ENCODE measurements around the gene ZNF474. TPM values are rescaled to one million over a fixed set of nuclear protein-coding genes. Genes with fewer than 3 reads are reported as not detected.

The ZNF474 gene
- total RNA-seq, 1 experiment from 2014 or later, result not detected

DNA sequence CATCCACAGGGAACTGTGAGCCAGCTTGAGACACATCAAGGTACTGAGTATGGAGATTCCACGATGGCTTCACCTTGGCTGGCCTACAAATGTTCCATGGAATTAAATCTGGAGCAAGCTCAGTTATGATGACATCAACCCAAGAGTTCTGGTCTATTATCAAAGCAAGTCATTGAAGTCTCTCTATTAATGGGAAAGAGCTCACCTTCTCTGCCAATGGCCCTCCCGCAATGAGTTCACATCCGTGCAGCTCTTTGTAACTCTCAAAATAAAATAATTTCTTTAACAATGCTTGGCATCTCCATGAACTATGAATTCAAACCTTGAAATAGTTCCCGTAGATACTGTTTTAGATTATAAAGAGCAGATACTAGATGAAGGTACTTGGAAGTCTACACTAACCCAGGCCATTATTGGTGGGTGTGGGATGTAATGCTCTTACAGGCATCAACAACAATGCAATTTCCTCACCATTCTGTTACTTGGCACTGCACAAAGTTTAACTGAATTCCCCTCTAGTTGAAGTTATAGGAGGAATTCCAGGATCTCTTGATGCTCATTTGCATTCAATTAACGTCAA lies 55.4 kb downstream of the ZNF474 start (continued):
- TF ChIP-seq, protein P1, sequence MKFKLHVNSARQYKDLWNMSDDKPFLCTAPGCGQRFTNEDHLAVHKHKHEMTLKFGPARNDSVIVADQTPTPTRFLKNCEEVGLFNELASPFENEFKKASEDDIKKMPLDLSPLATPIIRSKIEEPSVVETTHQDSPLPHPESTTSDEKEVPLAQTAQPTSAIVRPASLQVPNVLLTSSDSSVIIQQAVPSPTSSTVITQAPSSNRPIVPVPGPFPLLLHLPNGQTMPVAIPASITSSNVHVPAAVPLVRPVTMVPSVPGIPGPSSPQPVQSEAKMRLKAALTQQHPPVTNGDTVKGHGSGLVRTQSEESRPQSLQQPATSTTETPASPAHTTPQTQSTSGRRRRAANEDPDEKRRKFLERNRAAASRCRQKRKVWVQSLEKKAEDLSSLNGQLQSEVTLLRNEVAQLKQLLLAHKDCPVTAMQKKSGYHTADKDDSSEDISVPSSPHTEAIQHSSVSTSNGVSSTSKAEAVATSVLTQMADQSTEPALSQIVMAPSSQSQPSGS (CRISPR knock-in tag; IDR thresholded peaks at IDR 0.05; ENCODE audit: borderline replicate concordance, low read depth), result no peak
- TF ChIP-seq, protein P2, sequence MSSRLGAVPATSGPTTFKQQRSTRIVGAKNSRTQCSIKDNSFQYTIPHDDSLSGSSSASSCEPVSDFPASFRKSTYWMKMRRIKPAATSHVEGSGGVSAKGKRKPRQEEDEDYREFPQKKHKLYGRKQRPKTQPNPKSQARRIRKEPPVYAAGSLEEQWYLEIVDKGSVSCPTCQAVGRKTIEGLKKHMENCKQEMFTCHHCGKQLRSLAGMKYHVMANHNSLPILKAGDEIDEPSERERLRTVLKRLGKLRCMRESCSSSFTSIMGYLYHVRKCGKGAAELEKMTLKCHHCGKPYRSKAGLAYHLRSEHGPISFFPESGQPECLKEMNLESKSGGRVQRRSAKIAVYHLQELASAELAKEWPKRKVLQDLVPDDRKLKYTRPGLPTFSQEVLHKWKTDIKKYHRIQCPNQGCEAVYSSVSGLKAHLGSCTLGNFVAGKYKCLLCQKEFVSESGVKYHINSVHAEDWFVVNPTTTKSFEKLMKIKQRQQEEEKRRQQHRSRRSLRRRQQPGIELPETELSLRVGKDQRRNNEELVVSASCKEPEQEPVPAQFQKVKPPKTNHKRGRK (CRISPR knock-in tag; IDR thresholded peaks at IDR 0.05; ENCODE audit: borderline replicate concordance), result no peak
- TF ChIP-seq, protein P3, sequence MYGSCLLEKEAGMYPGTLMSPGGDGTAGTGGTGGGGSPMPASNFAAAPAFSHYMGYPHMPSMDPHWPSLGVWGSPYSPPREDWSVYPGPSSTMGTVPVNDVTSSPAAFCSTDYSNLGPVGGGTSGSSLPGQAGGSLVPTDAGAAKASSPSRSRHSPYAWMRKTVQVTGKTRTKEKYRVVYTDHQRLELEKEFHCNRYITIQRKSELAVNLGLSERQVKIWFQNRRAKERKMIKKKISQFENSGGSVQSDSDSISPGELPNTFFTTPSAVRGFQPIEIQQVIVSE (CRISPR knock-in tag; IDR thresholded peaks at IDR 0.05; ENCODE audit: borderline replicate concordance), result no peak
- TF ChIP-seq, protein P4, sequence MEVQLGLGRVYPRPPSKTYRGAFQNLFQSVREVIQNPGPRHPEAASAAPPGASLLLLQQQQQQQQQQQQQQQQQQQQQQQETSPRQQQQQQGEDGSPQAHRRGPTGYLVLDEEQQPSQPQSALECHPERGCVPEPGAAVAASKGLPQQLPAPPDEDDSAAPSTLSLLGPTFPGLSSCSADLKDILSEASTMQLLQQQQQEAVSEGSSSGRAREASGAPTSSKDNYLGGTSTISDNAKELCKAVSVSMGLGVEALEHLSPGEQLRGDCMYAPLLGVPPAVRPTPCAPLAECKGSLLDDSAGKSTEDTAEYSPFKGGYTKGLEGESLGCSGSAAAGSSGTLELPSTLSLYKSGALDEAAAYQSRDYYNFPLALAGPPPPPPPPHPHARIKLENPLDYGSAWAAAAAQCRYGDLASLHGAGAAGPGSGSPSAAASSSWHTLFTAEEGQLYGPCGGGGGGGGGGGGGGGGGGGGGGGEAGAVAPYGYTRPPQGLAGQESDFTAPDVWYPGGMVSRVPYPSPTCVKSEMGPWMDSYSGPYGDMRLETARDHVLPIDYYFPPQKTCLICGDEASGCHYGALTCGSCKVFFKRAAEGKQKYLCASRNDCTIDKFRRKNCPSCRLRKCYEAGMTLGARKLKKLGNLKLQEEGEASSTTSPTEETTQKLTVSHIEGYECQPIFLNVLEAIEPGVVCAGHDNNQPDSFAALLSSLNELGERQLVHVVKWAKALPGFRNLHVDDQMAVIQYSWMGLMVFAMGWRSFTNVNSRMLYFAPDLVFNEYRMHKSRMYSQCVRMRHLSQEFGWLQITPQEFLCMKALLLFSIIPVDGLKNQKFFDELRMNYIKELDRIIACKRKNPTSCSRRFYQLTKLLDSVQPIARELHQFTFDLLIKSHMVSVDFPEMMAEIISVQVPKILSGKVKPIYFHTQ (CRISPR knock-in tag; IDR thresholded peaks at IDR 0.05), result no peak
- no peak for TF ChIP-seq NFATC4 (CRISPR knock-in tag; IDR thresholded peaks at IDR 0.05)
- TF ChIP-seq EMX1 (CRISPR knock-in tag; IDR thresholded peaks at IDR 0.05), result no peak
- TF ChIP-seq, protein P5, sequence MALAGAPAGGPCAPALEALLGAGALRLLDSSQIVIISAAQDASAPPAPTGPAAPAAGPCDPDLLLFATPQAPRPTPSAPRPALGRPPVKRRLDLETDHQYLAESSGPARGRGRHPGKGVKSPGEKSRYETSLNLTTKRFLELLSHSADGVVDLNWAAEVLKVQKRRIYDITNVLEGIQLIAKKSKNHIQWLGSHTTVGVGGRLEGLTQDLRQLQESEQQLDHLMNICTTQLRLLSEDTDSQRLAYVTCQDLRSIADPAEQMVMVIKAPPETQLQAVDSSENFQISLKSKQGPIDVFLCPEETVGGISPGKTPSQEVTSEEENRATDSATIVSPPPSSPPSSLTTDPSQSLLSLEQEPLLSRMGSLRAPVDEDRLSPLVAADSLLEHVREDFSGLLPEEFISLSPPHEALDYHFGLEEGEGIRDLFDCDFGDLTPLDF (CRISPR knock-in tag; IDR thresholded peaks at IDR 0.05), result no peak

DNA sequence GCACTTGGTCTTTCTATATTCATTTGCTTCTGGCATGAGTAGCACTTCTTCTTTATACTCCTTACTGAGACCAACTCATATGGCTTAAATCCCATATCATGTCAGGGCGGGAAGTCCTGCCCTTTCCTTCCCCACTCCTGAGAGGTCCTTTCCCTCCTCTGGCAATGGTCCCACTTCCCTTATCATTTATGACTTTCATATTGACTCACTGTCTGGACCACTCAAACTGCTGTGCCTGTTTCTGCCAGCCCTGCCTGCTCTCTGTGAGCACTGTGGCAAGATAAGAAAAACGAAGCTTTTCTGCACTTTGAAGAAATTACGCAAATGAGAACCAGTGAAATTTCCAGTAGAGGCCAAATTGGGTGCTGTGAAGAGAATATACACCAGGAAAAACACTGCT lies 58.1 kb downstream of the ZNF474 start:
- Mint-ChIP-seq H3K4me3 (no peak overlapping the region), H3K36me3 (no peaks in the 10 kb centered on the region), H3K27me3 (ENCODE audit: low read depth) (no peaks in the 10 kb centered on the region), H3K9me3 (peaks cover 4% of the 10 kb centered on the region), H3K27ac (no peak overlapping the region), H3K4me1 (peaks cover 18% of the 10 kb centered on the region)
- no peak for DNase-seq (ENCODE audit: low spot score)
- ATAC-seq, result no peak
- POLR2A ChIA-PET, result no interaction called here
- TF ChIP-seq CBFB (CRISPR knock-in tag; IDR thresholded peaks at IDR 0.05; ENCODE audit: low read depth) (no peak), TCF7 (CRISPR knock-in tag; IDR thresholded peaks at IDR 0.05; ENCODE audit: low read depth) (no peak), MXD4 (CRISPR knock-in tag; IDR thresholded peaks at IDR 0.05; ENCODE audit: borderline replicate concordance) (no peak), ZNF232 (CRISPR knock-in tag; IDR thresholded peaks at IDR 0.05) (no peak), JAZF1 (CRISPR knock-in tag; IDR thresholded peaks at IDR 0.05) (no peak), ZNF317 (CRISPR knock-in tag; IDR thresholded peaks at IDR 0.05; ENCODE audit: borderline replicate concordance, low read depth) (no peak)
- CTCF ChIA-PET, result interaction anchor here (1.0 kb wide), 1 partner anchor 111 kb away, joined by 3 read pairs; no protein-coding TSS in a partner anchor

DNA sequence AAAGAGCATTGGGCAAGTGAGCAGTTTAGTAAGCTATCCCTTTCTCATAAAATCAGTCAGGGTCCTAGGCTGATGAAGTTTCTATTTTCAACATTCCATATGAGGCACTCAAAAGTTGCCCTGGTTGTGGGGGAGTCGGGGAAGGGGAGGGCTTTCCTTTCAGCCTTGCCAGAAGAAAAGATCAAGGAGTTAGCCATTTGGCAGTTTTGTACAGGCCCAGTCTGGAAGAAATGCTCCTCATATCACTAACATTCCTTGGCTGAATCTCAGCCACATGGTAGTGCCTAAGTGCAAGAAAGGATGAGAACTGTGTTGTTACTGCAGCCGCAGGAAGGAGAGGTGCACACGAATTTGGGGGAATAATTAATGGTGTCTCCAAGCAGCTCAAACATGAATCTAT lies 60.8 kb downstream of the ZNF474 start:
- Mint-ChIP-seq H3K4me1 (peaks cover 8% of the 10 kb centered on the region), H3K36me3 (no peaks in the 10 kb centered on the region)
- TF ChIP-seq, protein P6, sequence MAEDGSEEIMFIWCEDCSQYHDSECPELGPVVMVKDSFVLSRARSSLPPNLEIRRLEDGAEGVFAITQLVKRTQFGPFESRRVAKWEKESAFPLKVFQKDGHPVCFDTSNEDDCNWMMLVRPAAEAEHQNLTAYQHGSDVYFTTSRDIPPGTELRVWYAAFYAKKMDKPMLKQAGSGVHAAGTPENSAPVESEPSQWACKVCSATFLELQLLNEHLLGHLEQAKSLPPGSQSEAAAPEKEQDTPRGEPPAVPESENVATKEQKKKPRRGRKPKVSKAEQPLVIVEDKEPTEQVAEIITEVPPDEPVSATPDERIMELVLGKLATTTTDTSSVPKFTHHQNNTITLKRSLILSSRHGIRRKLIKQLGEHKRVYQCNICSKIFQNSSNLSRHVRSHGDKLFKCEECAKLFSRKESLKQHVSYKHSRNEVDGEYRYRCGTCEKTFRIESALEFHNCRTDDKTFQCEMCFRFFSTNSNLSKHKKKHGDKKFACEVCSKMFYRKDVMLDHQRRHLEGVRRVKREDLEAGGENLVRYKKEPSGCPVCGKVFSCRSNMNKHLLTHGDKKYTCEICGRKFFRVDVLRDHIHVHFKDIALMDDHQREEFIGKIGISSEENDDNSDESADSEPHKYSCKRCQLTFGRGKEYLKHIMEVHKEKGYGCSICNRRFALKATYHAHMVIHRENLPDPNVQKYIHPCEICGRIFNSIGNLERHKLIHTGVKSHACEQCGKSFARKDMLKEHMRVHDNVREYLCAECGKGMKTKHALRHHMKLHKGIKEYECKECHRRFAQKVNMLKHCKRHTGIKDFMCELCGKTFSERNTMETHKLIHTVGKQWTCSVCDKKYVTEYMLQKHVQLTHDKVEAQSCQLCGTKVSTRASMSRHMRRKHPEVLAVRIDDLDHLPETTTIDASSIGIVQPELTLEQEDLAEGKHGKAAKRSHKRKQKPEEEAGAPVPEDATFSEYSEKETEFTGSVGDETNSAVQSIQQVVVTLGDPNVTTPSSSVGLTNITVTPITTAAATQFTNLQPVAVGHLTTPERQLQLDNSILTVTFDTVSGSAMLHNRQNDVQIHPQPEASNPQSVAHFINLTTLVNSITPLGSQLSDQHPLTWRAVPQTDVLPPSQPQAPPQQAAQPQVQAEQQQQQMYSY (CRISPR knock-in tag; IDR thresholded peaks at IDR 0.05), result no peak
- TF ChIP-seq, protein P7, sequence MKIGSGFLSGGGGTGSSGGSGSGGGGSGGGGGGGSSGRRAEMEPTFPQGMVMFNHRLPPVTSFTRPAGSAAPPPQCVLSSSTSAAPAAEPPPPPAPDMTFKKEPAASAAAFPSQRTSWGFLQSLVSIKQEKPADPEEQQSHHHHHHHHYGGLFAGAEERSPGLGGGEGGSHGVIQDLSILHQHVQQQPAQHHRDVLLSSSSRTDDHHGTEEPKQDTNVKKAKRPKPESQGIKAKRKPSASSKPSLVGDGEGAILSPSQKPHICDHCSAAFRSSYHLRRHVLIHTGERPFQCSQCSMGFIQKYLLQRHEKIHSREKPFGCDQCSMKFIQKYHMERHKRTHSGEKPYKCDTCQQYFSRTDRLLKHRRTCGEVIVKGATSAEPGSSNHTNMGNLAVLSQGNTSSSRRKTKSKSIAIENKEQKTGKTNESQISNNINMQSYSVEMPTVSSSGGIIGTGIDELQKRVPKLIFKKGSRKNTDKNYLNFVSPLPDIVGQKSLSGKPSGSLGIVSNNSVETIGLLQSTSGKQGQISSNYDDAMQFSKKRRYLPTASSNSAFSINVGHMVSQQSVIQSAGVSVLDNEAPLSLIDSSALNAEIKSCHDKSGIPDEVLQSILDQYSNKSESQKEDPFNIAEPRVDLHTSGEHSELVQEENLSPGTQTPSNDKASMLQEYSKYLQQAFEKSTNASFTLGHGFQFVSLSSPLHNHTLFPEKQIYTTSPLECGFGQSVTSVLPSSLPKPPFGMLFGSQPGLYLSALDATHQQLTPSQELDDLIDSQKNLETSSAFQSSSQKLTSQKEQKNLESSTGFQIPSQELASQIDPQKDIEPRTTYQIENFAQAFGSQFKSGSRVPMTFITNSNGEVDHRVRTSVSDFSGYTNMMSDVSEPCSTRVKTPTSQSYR (CRISPR knock-in tag; IDR thresholded peaks at IDR 0.05), result no peak
- TF ChIP-seq ZNF219 (CRISPR knock-in tag; IDR thresholded peaks at IDR 0.05; ENCODE audit: borderline replicate concordance), result no peak
- TF ChIP-seq, protein P5 (CRISPR knock-in tag; IDR thresholded peaks at IDR 0.05), result no peak

More for the DNA sequence above, 60.8 kb downstream of the ZNF474 start:
- POLR2A ChIA-PET, result no interaction called here
- H3K27me3 Mint-ChIP-seq (ENCODE audit: low read depth), result no peaks in the 10 kb centered on the region
- peaks cover 4% of the 10 kb centered on the region for H3K9me3 Mint-ChIP-seq
- no peak overlapping the region for H3K27ac Mint-ChIP-seq
- ATAC-seq, result no peak
- CTCF ChIA-PET, result no interaction called here
- DNase-seq (ENCODE audit: low spot score), result no peak
- H3K4me3 Mint-ChIP-seq, result no peak overlapping the region

Measured in WTC11 (cell line).